Measurements from ENCODE around the gene LHX5.

LHX5 gene

DNA sequence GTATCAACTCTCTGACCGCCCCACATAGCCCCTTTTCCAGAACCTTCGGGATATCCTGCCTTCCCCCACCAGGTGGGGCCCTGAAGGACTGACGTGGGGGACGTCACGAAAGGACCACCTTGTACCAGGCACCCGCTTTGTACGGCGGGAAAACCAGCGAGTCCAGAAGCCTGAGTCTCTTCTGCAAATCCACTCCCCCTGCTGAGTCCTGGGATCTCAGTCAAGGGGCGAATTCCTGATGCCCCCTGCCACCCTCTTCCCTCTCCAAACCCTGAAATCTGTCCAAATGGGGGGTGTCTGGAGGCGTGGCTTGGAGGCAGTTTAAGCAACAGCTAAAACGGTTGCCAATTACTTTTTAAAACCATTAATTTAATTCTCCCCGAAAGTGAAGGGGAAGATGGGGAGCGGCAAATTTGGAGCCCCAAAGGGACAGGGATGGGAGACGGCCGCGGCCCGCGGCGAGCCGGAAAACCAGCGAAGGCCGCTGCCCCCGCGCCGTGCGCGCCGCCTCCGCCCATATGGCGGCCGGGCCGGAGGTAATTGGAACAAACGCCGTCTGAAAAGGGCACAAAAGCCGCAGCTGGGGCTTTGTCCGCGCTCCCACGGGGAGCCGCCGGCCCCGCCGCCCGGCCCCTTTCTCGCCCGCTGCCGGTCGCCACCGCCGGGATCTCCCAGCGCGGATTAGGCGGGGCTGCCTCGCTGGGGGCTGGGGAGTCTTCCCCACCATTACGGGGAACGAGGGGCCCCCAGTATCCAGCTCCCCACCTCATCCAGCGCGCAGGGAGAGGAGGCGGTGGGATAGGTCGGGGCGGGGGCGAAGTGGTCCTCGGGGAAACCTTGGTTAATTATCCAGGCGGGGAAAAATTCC is 6.6 kb downstream of the LHX5 start:
- no peak overlapping the region for H3K4me3 Mint-ChIP-seq
- intact Hi-C loops (cut with micrococcal nuclease) = no loop called here

GRCh38 chr12:113464452-113464775 is 7.3 kb downstream of the LHX5 start:
- Mint-ChIP-seq H3K27me3 (peaks cover 95% of the 10 kb centered on the region), H3K4me1 (ENCODE audit: low read depth) (peaks cover 29% of the 10 kb centered on the region), H3K27ac (no peak overlapping the region), H3K4me3 (no peak overlapping the region), H3K36me3 (ENCODE audit: low read depth) (no peaks in the 10 kb centered on the region), H3K9me3 (no peaks in the 10 kb centered on the region)
- intact Hi-C loops (cut with micrococcal nuclease) = no loop called here

More for the DNA sequence above, 6.6 kb downstream of the LHX5 start:
- Mint-ChIP-seq H3K27ac (no peak overlapping the region), H3K4me1 (ENCODE audit: low read depth) (peaks cover 29% of the 10 kb centered on the region), H3K9me3 (no peaks in the 10 kb centered on the region), H3K27me3 (peaks cover 95% of the 10 kb centered on the region), H3K36me3 (ENCODE audit: low read depth) (no peaks in the 10 kb centered on the region)

DNA sequence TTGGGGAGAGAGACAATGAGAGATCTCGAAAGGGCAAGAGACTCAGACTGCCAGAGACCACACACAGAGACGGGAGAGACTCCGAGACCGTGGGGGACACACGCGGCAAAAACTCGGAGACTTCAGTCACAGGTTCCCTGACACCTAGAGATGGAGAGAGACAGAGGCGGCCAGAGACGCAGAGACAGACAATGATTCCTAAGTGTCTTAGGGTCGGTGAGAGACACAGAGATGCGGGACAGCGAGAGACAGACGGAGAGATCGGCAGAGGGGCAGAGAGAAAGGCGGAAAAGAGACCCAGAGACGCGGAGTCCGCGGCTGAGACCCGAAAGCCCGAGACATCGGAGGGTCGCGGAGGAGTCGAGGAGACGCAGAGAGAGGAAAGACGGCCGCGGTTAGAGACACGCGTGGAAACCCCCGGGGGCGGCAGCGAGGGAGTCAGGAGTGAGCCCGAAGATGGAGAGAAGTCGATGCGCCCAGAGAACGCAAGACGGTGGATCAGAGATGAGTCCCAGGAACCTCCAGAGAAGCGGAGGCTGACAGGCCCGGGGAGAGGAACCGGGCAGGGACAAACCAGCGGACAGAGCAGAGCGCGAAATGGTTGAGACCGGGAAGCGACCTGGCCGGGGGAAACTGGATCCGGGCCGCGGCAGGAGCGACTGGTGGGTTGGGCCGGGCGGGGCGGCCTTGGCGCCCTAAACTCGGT is 7.8 kb downstream of the LHX5 start:
- H3K27me3 Mint-ChIP-seq = peaks cover 95% of the 10 kb centered on the region
- H3K4me1 Mint-ChIP-seq (ENCODE audit: low read depth) = peaks cover 29% of the 10 kb centered on the region
- no peaks in the 10 kb centered on the region for H3K9me3 Mint-ChIP-seq
- H3K36me3 Mint-ChIP-seq (ENCODE audit: low read depth) = no peaks in the 10 kb centered on the region
- no peak overlapping the region for H3K27ac Mint-ChIP-seq
- intact Hi-C loops (cut with micrococcal nuclease) = loop anchor here (2.0 kb wide), 1 partner anchor 449 kb away; no protein-coding TSS in a partner anchor
- H3K4me3 Mint-ChIP-seq = peak overlapping the region; percentile 47

DNA sequence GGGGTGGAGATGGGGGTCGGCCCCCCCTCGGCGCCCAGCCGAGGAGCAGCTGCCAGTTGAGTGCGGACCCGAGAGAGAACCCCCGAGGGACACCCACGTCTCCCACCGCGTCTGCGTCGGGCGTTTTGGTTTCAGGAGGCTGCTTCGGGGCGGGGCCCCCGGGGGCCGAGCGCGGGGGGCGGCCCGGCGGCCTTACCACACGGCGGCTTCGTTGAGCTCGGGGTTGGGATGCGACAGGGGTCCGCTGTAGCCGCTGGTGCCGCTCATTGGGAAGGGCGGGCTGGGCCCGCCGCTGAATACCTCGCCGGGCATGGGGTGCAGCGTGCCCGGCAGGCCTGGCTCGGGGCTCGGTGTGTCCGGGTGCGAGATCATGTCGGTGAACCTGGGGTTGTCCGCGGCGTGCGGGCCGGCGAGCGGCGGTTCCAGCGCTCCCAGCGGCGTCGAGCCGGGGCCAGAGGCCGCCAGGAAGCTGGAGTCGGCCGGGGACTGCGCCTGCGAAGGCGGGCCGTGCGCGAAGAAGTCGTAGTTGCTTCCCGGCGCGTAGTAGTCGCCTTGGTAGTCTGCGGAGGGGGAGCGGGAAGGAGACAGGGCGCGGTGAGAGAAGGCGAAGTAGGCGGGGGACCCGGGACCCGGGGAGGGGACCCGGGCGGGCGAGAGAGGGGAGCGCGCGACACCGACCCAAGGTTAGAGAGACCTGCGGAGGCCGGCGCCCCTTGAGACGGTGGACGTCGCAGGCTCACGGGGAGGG is 8.5 kb downstream of the LHX5 start:
- H3K4me1 Mint-ChIP-seq (ENCODE audit: low read depth) = peaks cover 29% of the 10 kb centered on the region
- no peaks in the 10 kb centered on the region for H3K36me3 Mint-ChIP-seq (ENCODE audit: low read depth)
- intact Hi-C loops (cut with micrococcal nuclease) = loop anchor here (2.0 kb wide), 1 partner anchor 450 kb away; no protein-coding TSS in a partner anchor
- no peak overlapping the region for H3K27ac Mint-ChIP-seq
- peak overlapping the region; percentile 47 for H3K4me3 Mint-ChIP-seq
- no peaks in the 10 kb centered on the region for H3K9me3 Mint-ChIP-seq
- peaks cover 94% of the 10 kb centered on the region for H3K27me3 Mint-ChIP-seq

DNA sequence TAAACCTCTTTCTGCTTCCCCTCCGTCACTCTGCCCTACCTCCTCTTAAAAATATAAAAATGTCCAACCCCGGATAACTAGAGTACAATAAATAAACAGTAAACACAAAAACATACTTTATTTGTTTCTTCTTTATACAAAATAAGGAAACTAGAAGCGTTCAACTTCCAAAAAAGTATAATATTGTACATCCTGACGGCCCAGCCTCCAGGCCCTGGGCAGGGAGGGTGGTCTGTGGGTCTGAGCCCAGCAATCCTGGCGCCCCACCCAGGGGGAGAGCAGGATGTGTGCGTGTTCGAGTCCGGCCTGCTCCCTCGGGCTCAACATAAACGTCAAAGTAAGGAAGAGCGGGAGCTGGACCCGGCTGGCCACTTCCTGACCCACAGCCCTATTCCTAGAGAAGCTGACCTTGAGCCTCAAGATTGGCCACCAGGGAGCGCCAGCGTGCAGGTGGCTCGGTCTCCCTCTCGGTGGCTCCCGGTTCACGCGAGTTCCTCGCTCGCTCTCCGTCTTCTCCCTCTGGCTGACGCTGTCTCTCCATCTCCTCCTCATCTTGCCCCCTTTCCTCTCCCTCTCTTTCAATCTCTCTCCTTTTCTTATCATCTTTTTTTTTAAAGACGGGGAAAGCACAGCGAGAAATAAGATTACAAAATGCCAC is 9.4 kb downstream of the LHX5 start:
- intact Hi-C loops (cut with micrococcal nuclease) = loop anchor here (2.0 kb wide), 1 partner anchor 451 kb away; no protein-coding TSS in a partner anchor
- Mint-ChIP-seq H3K4me3 (peak overlapping the region; percentile 72), H3K4me1 (ENCODE audit: low read depth) (peaks cover 29% of the 10 kb centered on the region), H3K27me3 (peaks cover 91% of the 10 kb centered on the region), H3K27ac (no peak overlapping the region), H3K36me3 (ENCODE audit: low read depth) (no peaks in the 10 kb centered on the region), H3K9me3 (no peaks in the 10 kb centered on the region)

GRCh38 chr12:113461666-113462065 is 10.0 kb downstream of the LHX5 start:
- no peak overlapping the region for H3K4me3 Mint-ChIP-seq

DNA sequence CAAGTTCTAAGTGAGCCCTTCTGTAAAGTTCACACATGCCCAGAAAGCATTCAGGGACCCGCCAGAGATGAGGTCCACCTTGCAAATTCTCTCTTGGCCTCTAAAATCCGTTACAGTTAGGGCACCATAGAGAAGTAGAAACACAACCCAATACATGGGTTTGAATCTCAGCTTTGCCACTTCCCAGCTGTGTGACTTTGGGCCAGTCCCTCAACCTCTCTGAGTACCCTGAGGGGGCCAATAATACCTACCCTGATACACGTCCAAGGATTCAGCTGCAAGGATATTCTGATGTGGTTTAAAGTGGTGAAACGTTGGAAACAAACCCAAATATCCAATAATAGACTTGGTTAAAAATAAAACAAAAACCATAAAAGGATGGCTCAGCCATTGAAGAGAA is 11.7 kb downstream of the LHX5 start:
- H3K27me3 Mint-ChIP-seq = peaks cover 80% of the 10 kb centered on the region
- intact Hi-C loops (cut with micrococcal nuclease) = no loop called here
- H3K4me3 Mint-ChIP-seq = no peak overlapping the region

More at GRCh38 chr12:113461666-113462065, 10.0 kb downstream of the LHX5 start:
- H3K9me3 Mint-ChIP-seq = no peaks in the 10 kb centered on the region
- H3K27ac Mint-ChIP-seq = no peak overlapping the region
- peaks cover 91% of the 10 kb centered on the region for H3K27me3 Mint-ChIP-seq
- H3K36me3 Mint-ChIP-seq (ENCODE audit: low read depth) = no peaks in the 10 kb centered on the region
- intact Hi-C loops (cut with micrococcal nuclease) = loop anchor here (2.0 kb wide), 1 partner anchor 451 kb away; no protein-coding TSS in a partner anchor
- H3K4me1 Mint-ChIP-seq (ENCODE audit: low read depth) = peaks cover 25% of the 10 kb centered on the region

DNA sequence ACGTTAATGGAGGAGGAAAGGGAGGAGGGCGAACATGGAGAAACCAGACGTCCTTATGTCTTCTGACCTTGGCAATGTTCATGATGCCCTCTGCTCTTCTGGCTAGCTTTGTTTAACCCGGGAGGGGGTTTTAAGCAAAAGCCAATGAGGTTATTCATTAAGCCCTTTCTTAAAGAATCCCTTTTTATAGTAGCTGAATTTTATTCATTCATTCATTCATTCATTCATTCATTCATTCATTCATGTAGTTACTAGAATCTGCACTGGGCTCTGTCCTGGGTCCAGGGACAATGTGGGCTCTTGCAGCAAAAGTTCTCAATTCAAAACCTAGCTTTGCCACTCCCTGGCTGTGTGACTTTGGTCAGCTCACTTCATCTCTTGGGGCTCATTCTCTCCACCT is 14.0 kb downstream of the LHX5 start:
- Mint-ChIP-seq H3K9me3 (no peaks in the 10 kb centered on the region), H3K27ac (no peak overlapping the region), H3K4me1 (ENCODE audit: low read depth) (peaks cover 6% of the 10 kb centered on the region), H3K4me3 (no peak overlapping the region), H3K36me3 (ENCODE audit: low read depth) (no peaks in the 10 kb centered on the region), H3K27me3 (peaks cover 64% of the 10 kb centered on the region)
- intact Hi-C loops (cut with micrococcal nuclease) = no loop called here

More for the DNA sequence above, 11.7 kb downstream of the LHX5 start:
- H3K27ac Mint-ChIP-seq = no peak overlapping the region
- no peaks in the 10 kb centered on the region for H3K9me3 Mint-ChIP-seq
- no peaks in the 10 kb centered on the region for H3K36me3 Mint-ChIP-seq (ENCODE audit: low read depth)
- H3K4me1 Mint-ChIP-seq (ENCODE audit: low read depth) = peaks cover 23% of the 10 kb centered on the region

GRCh38 chr12:113457185-113457584 is 14.5 kb downstream of the LHX5 start:
- no peak overlapping the region for H3K27ac Mint-ChIP-seq
- intact Hi-C loops (cut with micrococcal nuclease) = no loop called here
- H3K4me1 Mint-ChIP-seq (ENCODE audit: low read depth) = peaks cover under 1% of the 10 kb centered on the region
- H3K4me3 Mint-ChIP-seq = no peak overlapping the region
- peaks cover 65% of the 10 kb centered on the region for H3K27me3 Mint-ChIP-seq
- no peaks in the 10 kb centered on the region for H3K9me3 Mint-ChIP-seq
- H3K36me3 Mint-ChIP-seq (ENCODE audit: low read depth) = no peaks in the 10 kb centered on the region

- Mint-ChIP-seq H3K4me3 (no peak overlapping the region), H3K36me3 (ENCODE audit: low read depth) (no peaks in the 10 kb centered on the region), H3K27ac (no peak overlapping the region), H3K4me1 (ENCODE audit: low read depth) (no peaks in the 10 kb centered on the region), H3K27me3 (peaks cover 65% of the 10 kb centered on the region), H3K9me3 (no peaks in the 10 kb centered on the region)
- intact Hi-C loops (cut with micrococcal nuclease) = no loop called here
These were observed 14.9 kb downstream of the LHX5 start for GRCh38 chr12:113456761-113457160.

GRCh38 chr12:113456199-113456598 is 15.5 kb downstream of the LHX5 start:
- Mint-ChIP-seq H3K36me3 (ENCODE audit: low read depth) (no peaks in the 10 kb centered on the region), H3K4me3 (no peak overlapping the region), H3K4me1 (ENCODE audit: low read depth) (no peaks in the 10 kb centered on the region), H3K9me3 (no peaks in the 10 kb centered on the region), H3K27me3 (peaks cover 59% of the 10 kb centered on the region), H3K27ac (no peak overlapping the region)
- intact Hi-C loops (cut with micrococcal nuclease) = no loop called here

DNA sequence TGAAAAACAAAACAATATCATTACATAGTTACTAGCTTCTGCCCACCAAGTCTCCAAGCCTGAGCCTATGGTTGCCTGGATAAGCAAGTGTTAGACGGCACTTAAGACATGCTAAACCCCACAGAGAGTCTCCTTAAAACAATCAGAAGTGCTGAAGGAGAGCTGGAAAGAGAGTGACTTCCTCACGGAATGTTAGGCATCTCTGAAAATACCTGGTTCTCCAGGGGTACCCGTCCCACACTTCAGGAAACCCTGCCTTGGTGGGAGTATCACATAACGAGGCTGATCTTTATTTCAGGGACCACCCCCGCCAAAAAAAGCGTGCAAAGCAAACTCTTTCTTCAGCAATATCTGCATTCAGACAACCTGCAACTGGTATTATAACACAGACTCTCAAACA is 18.3 kb downstream of the LHX5 start:
- Mint-ChIP-seq H3K9me3 (no peaks in the 10 kb centered on the region), H3K36me3 (ENCODE audit: low read depth) (no peaks in the 10 kb centered on the region), H3K4me3 (no peak overlapping the region), H3K27ac (no peak overlapping the region), H3K27me3 (peaks cover 43% of the 10 kb centered on the region), H3K4me1 (ENCODE audit: low read depth) (peaks cover 6% of the 10 kb centered on the region)
- intact Hi-C loops (cut with micrococcal nuclease) = no loop called here

GRCh38 chr12:113452458-113452857 is 19.2 kb downstream of the LHX5 start:
- peaks cover 9% of the 10 kb centered on the region for H3K4me1 Mint-ChIP-seq (ENCODE audit: low read depth)

More at GRCh38 chr12:113452458-113452857, 19.2 kb downstream of the LHX5 start:
- H3K27ac Mint-ChIP-seq = no peak overlapping the region
- no peaks in the 10 kb centered on the region for H3K36me3 Mint-ChIP-seq (ENCODE audit: low read depth)
- H3K27me3 Mint-ChIP-seq = peaks cover 44% of the 10 kb centered on the region
- H3K4me3 Mint-ChIP-seq = no peak overlapping the region
- H3K9me3 Mint-ChIP-seq = no peaks in the 10 kb centered on the region
- intact Hi-C loops (cut with micrococcal nuclease) = no loop called here

Measured in dendritic cell treated with granulocyte-macrophage colony-stimulating factor and Interleukin-4, amounts not matched to agents 40 ng/mL and 50 ng/mL, for 4 days (primary cell).